ENCODE results near the gene ZNF417. TPM values are rescaled to one million over a fixed set of nuclear protein-coding genes. Genes with fewer than 3 reads are reported as not detected.

Gene ZNF417
- 10.7 and 17.8 TPM in 2 replicates for total RNA-seq

GRCh38 chr19:57916168-57916995, at the start of gene ZNF417:
Gene ZNF417 (minus strand): TSS chr19:57916592. CDS start chr19:57916411, 181 bp downstream.

GRCh38 chr19:57947419-57948134, 31.2 kb upstream of the ZNF417 start, which contains the start of gene ZNF256:
Gene ZNF256 (minus strand): TSS chr19:57947706. CDS start chr19:57947474, 232 bp downstream.

GRCh38 chr19:57934820-57935665, 18.7 kb upstream of the ZNF417 start, which contains the start of gene ZNF418:
Gene ZNF418 (minus strand): TSS chr19:57935402. CDS start chr19:57933822, 1,580 bp downstream.

DNA sequence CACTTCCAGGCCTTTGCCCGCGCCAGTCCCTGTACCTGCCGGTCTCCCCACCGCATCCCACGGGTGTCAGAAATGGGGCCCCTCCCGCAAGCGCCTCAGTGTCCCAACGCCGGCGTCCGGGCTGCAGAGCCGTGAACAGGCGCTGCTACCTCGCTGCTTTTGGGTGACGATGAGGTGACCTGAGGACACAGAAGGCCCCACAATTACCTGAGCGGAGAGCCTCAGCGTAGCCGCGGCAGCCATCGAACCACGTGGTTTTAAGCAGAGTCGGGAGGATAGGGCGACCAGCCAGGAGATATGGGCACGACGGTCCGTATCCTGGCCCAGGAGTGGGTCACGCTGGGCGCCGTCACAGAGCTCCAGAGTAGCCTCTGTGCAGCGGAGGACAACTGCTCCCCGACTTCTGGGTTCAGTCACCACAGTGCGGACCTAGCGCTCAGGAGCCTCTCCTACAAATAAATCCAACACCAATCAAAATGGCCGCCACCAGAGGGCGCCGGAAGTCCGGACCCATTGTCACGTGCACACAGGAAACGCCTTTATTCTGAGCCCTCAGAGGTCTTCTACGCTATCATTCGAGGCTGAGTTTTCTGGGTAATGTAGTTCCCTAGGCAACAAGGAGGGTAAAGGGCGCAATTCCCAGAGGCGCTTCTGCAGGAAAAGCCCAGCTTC, 27.7 kb downstream of the ZNF417 start, which contains the start of gene ZNF814:
ZNF814 (minus strand) TSS at position 478 of the 672 bp plus-strand sequence; CDS start at position 243, 235 bp downstream.

Other genes with a start within 250 kb of the ZNF417 start
- not detected in 2 replicates for gene ZSCAN4, start 247.7 kb downstream of the ZNF417 start, total RNA-seq
- 7.4 and 9.4 TPM in 2 replicates for gene ZNF551, start 234.6 kb downstream of the ZNF417 start, total RNA-seq
- 0.32 and 1.5 TPM in 2 replicates for gene ZNF154, start 207.4 kb downstream of the ZNF417 start, total RNA-seq
- 4.2 and 7.0 TPM in 2 replicates for gene ZNF671, start 189.0 kb downstream of the ZNF417 start, total RNA-seq
- 9.9 and 12.0 TPM in 2 replicates for gene ZNF776, start 169.8 kb downstream of the ZNF417 start, total RNA-seq
- gene ZNF586, start 146.9 kb downstream of the ZNF417 start, total RNA-seq = 11.4 and 22.9 TPM in 2 replicates
- gene ZNF552, start 101.7 kb downstream of the ZNF417 start, total RNA-seq = 6.5 and 10.5 TPM in 2 replicates
- gene ZNF587B, start 86.3 kb downstream of the ZNF417 start, total RNA-seq = 20.8 and 22.5 TPM in 2 replicates
- gene ZNF587, start 66.7 kb downstream of the ZNF417 start, total RNA-seq = 29.6 and 31.8 TPM in 2 replicates
- 2.9 and 4.6 TPM in 2 replicates for gene ZNF814, start 27.6 kb downstream of the ZNF417 start, total RNA-seq
- gene ZNF418, start 18.8 kb upstream of the ZNF417 start, total RNA-seq = 1.6 and 2.1 TPM in 2 replicates
- gene ZNF256, start 31.1 kb upstream of the ZNF417 start, total RNA-seq = 3.5 and 4.2 TPM in 2 replicates
- not detected in 2 replicates for gene C19orf18, start 57.9 kb upstream of the ZNF417 start, total RNA-seq
- 8.4 and 9.4 TPM in 2 replicates for gene ZNF606, start 86.2 kb upstream of the ZNF417 start, total RNA-seq
- gene ZSCAN1, start 117.4 kb upstream of the ZNF417 start, total RNA-seq = not detected in 2 replicates
- 0.30 and 0.32 TPM in 2 replicates for gene ZNF135, start 142.7 kb upstream of the ZNF417 start, total RNA-seq
- 11.7 TPM in 2 replicates for gene ZSCAN18, start 181.6 kb upstream of the ZNF417 start, total RNA-seq
- gene ZNF329, start 234.2 kb upstream of the ZNF417 start, total RNA-seq = 8.4 and 9.4 TPM in 2 replicates